Peyer's patch (tissue), 4 donors: Measurements from ENCODE around the gene RXRG.

Experiments used
- POLR2A ChIP-seq, 2 donors: fragments of 450-650 bp; IDR thresholded peaks; one replicate each; pipeline ENCODE4 v1.5.1; 2017; ENCODE audit warnings: antibody characterized with exemption in 2 of 2, mild to moderate bottlenecking in 2 of 2, moderate library complexity in 2 of 2
- TF ChIP-seq, protein P1 (sequence below), 6 experiments: fragments of 450-650 bp in 4 of 6; fragments of 200-600 bp in 2 of 6; sonication (generic) in 1 of 6; IDR thresholded peaks; one replicate each; pipeline ENCODE4 v1.5.1; 2017 to 2019; ENCODE audit warnings: antibody characterized with exemption in 6 of 6, mild to moderate bottlenecking in 3 of 6, moderate library complexity in 1 of 6

GRCh38 chr1:165381745-165382505, 63.0 kb downstream of the RXRG start:
- TF ChIP-seq, protein P1, sequence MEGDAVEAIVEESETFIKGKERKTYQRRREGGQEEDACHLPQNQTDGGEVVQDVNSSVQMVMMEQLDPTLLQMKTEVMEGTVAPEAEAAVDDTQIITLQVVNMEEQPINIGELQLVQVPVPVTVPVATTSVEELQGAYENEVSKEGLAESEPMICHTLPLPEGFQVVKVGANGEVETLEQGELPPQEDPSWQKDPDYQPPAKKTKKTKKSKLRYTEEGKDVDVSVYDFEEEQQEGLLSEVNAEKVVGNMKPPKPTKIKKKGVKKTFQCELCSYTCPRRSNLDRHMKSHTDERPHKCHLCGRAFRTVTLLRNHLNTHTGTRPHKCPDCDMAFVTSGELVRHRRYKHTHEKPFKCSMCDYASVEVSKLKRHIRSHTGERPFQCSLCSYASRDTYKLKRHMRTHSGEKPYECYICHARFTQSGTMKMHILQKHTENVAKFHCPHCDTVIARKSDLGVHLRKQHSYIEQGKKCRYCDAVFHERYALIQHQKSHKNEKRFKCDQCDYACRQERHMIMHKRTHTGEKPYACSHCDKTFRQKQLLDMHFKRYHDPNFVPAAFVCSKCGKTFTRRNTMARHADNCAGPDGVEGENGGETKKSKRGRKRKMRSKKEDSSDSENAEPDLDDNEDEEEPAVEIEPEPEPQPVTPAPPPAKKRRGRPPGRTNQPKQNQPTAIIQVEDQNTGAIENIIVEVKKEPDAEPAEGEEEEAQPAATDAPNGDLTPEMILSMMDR (IDR thresholded peaks at IDR 0.05) = no peak
- TF ChIP-seq POLR2A (IDR thresholded peaks at IDR 0.05) = no peak
